Pancreas (tissue), 10 donors: ENCODE results near the gene RIN2. TPM values are rescaled to one million over a fixed set of nuclear protein-coding genes. Genes with fewer than 3 reads are reported as not detected.
A peak's percentile ranks its signal among the peaks of the same experiment; 100 is the strongest.

Experiments used
- ATAC-seq, 4 donors: fragments of 200-7000 bp; cut with Tn5 transposase; one replicate each; pipeline versions ENCODE4 v1.8.0 to v1.9.1; 2020; ENCODE audit warnings: mild to moderate bottlenecking in 4 of 4, moderate library complexity in 4 of 4
- DNase-seq, 6 donors: peaks; one replicate each; pipeline ENCODE4 v3.0.0-alpha.2; 2020
- FAIRE-seq: peaks from 2 replicates; lab custom pipeline; 2012; peaks lifted over from hg19 to GRCh38; lab: Jason Lieb, UNC
- H3K27ac ChIP-seq, 4 donors: fragments of 200-600 bp; sonication (generic); 1 replicate in 3 of 4; 2 replicates in 1 of 4; pipeline versions ENCODE4 v1.5.0 to v1.8.0; 2020
- H3K27me3 ChIP-seq, 4 donors: fragments of 200-600 bp; one replicate each; pipeline ENCODE4 v1.8.0; 2021
- H3K36me3 ChIP-seq, 3 donors: fragments of 200-600 bp; sonication (generic) in 1 of 3; one replicate each; pipeline versions ENCODE4 v1.5.0 to v1.8.0; 2020 to 2021
- H3K4me1 ChIP-seq, 3 donors: fragments of 200-600 bp; one replicate each; pipeline ENCODE4 v1.8.0; 2021
- H3K4me3 ChIP-seq, 4 donors: fragments of 200-600 bp; sonication (generic) in 2 of 4; one replicate each; pipeline versions ENCODE4 v1.5.0 to v1.8.0; 2020 to 2021
- H3K9me3 ChIP-seq, 4 donors: fragments of 200-600 bp; one replicate each; pipeline ENCODE4 v1.8.0; 2021
- WGBS, 2 donors: extraction: QIAGEN DNeasy Blood & Tissue Kit; methylation state at CpG; one replicate each; pipeline ENCODE4 v1.1.7; 2013; 5-methylcytosine and 5-hydroxymethylcytosine counted together
- intact Hi-C, 3 donors: fragments of 100-400 bp; cut with DNase I; formaldehyde crosslinking; loops; one replicate each; pipeline versions ENCODE4 v1.11.1 to v1.14.2; 2022
- polyA plus RNA-seq, 2 donors: library from polyadenylated mRNA; stranded (reverse); fragments of 200-250 nt; gene quantifications; one replicate each; pipeline ENCODE4 v1.2.3, GENCODE V29; 2013
- total RNA-seq, 6 donors: library from RNA; stranded (reverse); fragmentation: NEBNext Ultra II Directional in 4 of 6; extraction: Animal tissue kit (Norgen Biotek cat#: 25700) in 4 of 6; gene quantifications; one replicate each; pipeline versions ENCODE4 v1.2.1 to v1.2.4, GENCODE V29; 2021 to 2023
- TF ChIP-seq, protein P1 (sequence below), 4 donors: fragments of 200-600 bp; sonication (generic) in 3 of 4; IDR thresholded peaks; one replicate each; pipeline versions ENCODE4 v1.5.0 to v1.8.0; 2021; ENCODE audit warnings: antibody characterized with exemption in 4 of 4
- donor health status: healthy with polysubstance abuse.
- donor health status: DM: no; HTN: no; CAD: no; lungs with moderate emphysema.
- donor health status: DM: no; HTN: no; CAD: no.
- donor health status: control.
- donor health status: control.
- donor health status: Bipolar disorder and iron deficiency.
- donor health status: DM: yes; HTN: yes; CAD: no.
- donor health status: DM: no; HTN: no; CAD: no.
- donor health status: DM: no; HTN: no; CAD: no.
- donor health status: DM: yes; HTN: yes; CAD: no.

RIN2 gene
- total and polyA plus RNA-seq, 8 donors = 10.2 to 42.6 (median 21.6) TPM

DNA sequence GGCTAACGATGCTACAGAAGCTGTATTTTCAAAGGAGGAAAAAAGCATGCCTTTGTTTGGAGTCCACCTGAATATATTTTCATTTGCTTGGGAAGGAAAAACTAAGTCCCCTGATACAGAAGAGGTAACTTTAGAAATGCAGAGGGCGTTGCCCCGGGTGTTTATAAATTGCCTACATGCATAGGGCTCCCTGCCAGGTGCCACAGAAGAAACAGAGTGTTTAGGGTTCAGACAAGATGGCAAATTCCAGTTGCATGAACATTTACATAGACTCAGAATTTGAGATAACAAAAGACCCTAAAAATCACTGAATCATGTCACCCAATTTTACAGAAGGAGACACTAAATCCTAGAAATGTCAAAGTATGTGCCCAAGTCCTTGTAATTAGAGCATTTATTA lies 19.9 kb downstream of the RIN2 start:
- no peaks in the 10 kb centered on the region for H3K36me3 ChIP-seq
- 77 to 78% methylated on average over 3 of the region's 3 CpGs for WGBS, 2 donors
- no peaks in the 10 kb centered on the region for H3K27me3 ChIP-seq
- no peaks in the 10 kb centered on the region for H3K9me3 ChIP-seq
- DNase-seq (no peak), FAIRE-seq (no peak), ATAC-seq (no peak)
- intact Hi-C loops = no loop called here
- TF ChIP-seq, protein P1, sequence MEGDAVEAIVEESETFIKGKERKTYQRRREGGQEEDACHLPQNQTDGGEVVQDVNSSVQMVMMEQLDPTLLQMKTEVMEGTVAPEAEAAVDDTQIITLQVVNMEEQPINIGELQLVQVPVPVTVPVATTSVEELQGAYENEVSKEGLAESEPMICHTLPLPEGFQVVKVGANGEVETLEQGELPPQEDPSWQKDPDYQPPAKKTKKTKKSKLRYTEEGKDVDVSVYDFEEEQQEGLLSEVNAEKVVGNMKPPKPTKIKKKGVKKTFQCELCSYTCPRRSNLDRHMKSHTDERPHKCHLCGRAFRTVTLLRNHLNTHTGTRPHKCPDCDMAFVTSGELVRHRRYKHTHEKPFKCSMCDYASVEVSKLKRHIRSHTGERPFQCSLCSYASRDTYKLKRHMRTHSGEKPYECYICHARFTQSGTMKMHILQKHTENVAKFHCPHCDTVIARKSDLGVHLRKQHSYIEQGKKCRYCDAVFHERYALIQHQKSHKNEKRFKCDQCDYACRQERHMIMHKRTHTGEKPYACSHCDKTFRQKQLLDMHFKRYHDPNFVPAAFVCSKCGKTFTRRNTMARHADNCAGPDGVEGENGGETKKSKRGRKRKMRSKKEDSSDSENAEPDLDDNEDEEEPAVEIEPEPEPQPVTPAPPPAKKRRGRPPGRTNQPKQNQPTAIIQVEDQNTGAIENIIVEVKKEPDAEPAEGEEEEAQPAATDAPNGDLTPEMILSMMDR (IDR thresholded peaks at IDR 0.05) = no peak
- no peak overlapping the region for H3K4me3 ChIP-seq
- H3K4me1 ChIP-seq = no peaks in the 10 kb centered on the region
- H3K27ac ChIP-seq = peak overlapping the region in 1 of 4 donors; percentile 30

DNA sequence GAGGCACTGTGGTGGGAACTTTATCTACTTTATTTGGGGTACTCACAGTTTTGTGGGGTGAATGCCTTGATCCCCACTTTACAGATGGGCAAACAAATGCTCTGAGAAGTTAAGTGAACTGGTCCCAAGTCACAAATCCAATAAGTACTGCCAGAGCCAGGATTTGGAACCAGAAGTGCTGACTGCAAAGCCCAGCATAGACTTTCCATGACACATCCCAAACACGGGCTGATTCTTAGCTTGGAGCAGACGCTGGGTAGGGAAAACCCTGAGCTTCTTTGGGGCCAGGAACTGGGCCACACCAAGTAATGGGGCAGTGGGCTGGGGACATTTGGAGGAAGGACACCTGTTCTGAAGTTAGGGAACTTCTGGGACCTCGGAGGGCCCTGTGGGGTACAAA lies 20.3 kb downstream of the RIN2 start:
- no peak for DNase-seq
- H3K27me3 ChIP-seq = no peaks in the 10 kb centered on the region
- no peaks in the 10 kb centered on the region for H3K9me3 ChIP-seq
- WGBS, 2 donors = 76 to 94% methylated on average over 3 of the region's 3 CpGs
- ATAC-seq = peak in 1 of 4 donors; percentile 13
- FAIRE-seq = no peak
- H3K36me3 ChIP-seq = no peaks in the 10 kb centered on the region
- intact Hi-C loops = no loop called here
- H3K27ac ChIP-seq = no peak overlapping the region
- no peaks in the 10 kb centered on the region for H3K4me1 ChIP-seq
- TF ChIP-seq, protein P1 (IDR thresholded peaks at IDR 0.05) = no peak
- no peak overlapping the region for H3K4me3 ChIP-seq

DNA sequence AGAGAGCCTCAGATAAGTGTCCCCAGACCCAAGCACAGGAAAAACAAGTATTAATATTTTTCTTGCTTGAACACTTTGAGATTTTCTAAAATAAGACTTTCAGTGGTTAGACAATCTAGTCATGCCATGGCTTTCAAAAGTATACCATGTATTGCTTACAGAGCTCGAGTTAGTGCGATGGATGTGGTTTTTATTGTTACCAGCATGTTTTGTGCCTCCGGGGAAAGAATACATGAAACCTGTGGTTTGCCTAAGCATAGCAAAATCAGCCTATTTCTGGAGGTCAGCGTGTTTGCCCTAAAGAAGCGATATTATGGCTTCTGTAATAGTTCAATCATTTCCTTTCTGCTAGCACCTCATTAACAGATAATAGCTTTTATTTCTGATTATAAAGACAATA lies 21.6 kb downstream of the RIN2 start:
- Histone ChIP-seq H3K27ac (no peak overlapping the region), H3K9me3 (no peaks in the 10 kb centered on the region), H3K4me1 (peaks cover 0 to 6% (median 4%) of the 10 kb centered on the region in 3 donors), H3K4me3 (no peak overlapping the region), H3K36me3 (no peaks in the 10 kb centered on the region), H3K27me3 (no peaks in the 10 kb centered on the region)
- WGBS, 2 donors = 80 to 90% methylated on average over 5 of the region's 5 CpGs
- intact Hi-C loops = loop anchor here (5.0 to 10.0 kb wide), 2 partner anchors 213 to 215 kb away; no protein-coding TSS in a partner anchor
- TF ChIP-seq, protein P1 (IDR thresholded peaks at IDR 0.05) = no peak
- ATAC-seq (no peak), FAIRE-seq (no peak), DNase-seq (no peak)

DNA sequence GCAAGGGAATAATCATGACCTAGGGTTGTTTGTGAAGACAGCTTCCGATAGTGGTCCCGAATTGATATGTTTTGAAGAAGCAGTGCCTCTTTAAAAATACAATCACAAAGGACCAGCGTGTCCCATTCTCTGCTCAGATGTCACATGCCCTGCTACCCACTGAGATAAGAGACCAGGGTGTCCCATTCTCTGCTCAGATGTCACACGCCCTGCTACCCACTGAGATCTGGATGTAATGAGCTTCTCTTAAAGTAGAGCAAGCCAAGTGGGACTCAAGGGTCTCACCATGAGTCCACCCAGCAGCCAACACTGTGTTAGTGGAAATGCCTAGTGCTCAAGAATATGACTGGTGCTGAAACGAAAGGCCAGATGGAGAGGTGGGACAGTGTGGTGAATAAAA lies 22.2 kb downstream of the RIN2 start:
- Histone ChIP-seq H3K36me3 (no peaks in the 10 kb centered on the region), H3K4me3 (no peak overlapping the region), H3K9me3 (no peaks in the 10 kb centered on the region), H3K4me1 (peaks cover 0 to 8% (median 4%) of the 10 kb centered on the region in 3 donors), H3K27ac (no peak overlapping the region), H3K27me3 (no peaks in the 10 kb centered on the region)
- TF ChIP-seq, protein P1 (IDR thresholded peaks at IDR 0.05) = no peak
- FAIRE-seq = no peak
- intact Hi-C loops = loop anchor here (5.0 to 10.0 kb wide), 2 partner anchors 212 to 215 kb away; no protein-coding TSS in a partner anchor
- 75 to 81% methylated on average over 5 of the region's 5 CpGs for WGBS, 2 donors
- no peak for DNase-seq
- ATAC-seq = no peak

DNA sequence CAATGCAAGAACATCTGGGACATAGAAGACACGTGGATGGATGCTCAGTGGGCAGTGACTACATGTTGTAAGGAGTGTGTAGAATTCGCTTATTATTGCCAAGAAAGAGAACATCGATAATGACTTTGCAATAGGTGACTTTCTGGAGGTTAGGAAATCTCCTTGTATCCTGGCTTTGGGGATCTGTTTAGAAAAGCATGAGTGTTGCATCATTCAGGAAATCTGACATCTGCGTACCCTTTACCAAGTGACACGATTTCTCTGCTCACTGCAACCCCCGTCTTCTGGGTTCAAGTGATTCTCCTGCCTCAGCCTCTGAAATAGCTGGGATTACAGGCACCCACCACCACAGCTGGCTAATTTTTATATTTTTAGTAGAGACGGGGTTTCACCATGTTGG lies 23.2 kb downstream of the RIN2 start:
- TF ChIP-seq, protein P1 (IDR thresholded peaks at IDR 0.05) = no peak
- Histone ChIP-seq H3K4me3 (no peak overlapping the region), H3K4me1 (peaks cover 0 to 8% (median 4%) of the 10 kb centered on the region in 3 donors), H3K27me3 (no peaks in the 10 kb centered on the region), H3K9me3 (no peaks in the 10 kb centered on the region), H3K27ac (no peak overlapping the region), H3K36me3 (no peaks in the 10 kb centered on the region)
- FAIRE-seq (no peak), DNase-seq (no peak), ATAC-seq (no peak)
- intact Hi-C loops = loop anchor here (5.0 to 10.0 kb wide), 2 partner anchors 211 to 214 kb away; no protein-coding TSS in a partner anchor
- WGBS, 2 donors = 86 to 92% methylated on average over 7 of the region's 7 CpGs
